MCF 10A (cell line): Measurements from ENCODE around the gene TIMM50. TPM values are rescaled to one million over a fixed set of nuclear protein-coding genes. Genes with fewer than 3 reads are reported as not detected.
"Not testable (repeated sequence)": the region's sequence is repeated elsewhere in the genome, so short reads cannot be mapped to it uniquely, and the experiment has no call there.

Experiments
- BruUV-seq: library from RNA; stranded (reverse); fragments of 400-500 nt; replicated peaks from 2 replicates; lab custom pipeline; 2021; lab: Mats Ljungman, UMichigan
- CTCF ChIA-PET: fragments of 300-600 bp; sonication (Branson Sonifier 250); formaldehyde crosslinking; extraction: SDS; loops from one replicate; lab custom pipeline; 2021; ENCODE audit warnings: antibody characterized with exemption, inconsistent platforms; lab: Yijun Ruan, JAX
- POLR2A ChIA-PET: fragments of 300-600, 350-650 bp; sonication (Branson Sonifier 250); formaldehyde crosslinking; extraction: SDS; loops from one replicate; lab custom pipeline; 2020; ENCODE audit warnings: antibody characterized with exemption, inconsistent platforms; lab: Yijun Ruan, JAX
- DNase-seq: peaks from one replicate; pipeline ENCODE4 v3.0.0-alpha.2; 2018; ENCODE audit not compliant: unreplicated experiment
- H3K27ac Mint-ChIP-seq: one replicate; pipeline ENCODE4 v1.8.0; 2022; ENCODE audit warnings: mild to moderate bottlenecking, low read depth, mixed read lengths; ENCODE audit not compliant: unreplicated experiment
- H3K27me3 Mint-ChIP-seq: one replicate; pipeline ENCODE4 v1.8.0; 2022; ENCODE audit warnings: mixed read lengths; ENCODE audit not compliant: insufficient read depth, unreplicated experiment
- H3K36me3 Mint-ChIP-seq: one replicate; pipeline ENCODE4 v1.8.0; 2022; ENCODE audit warnings: mild to moderate bottlenecking, moderate library complexity, mixed read lengths; ENCODE audit not compliant: insufficient read depth, unreplicated experiment
- H3K4me1 Mint-ChIP-seq: one replicate; pipeline ENCODE4 v1.8.0; 2022; ENCODE audit warnings: mixed read lengths; ENCODE audit not compliant: insufficient read depth, unreplicated experiment
- H3K4me3 Mint-ChIP-seq: one replicate; pipeline ENCODE4 v1.8.0; 2022; ENCODE audit warnings: mild to moderate bottlenecking, moderate library complexity, mixed read lengths; ENCODE audit not compliant: unreplicated experiment
- H3K9me3 Mint-ChIP-seq: one replicate; pipeline ENCODE4 v1.8.0; 2022; ENCODE audit warnings: mixed read lengths; ENCODE audit not compliant: unreplicated experiment
- intact Hi-C: fragments of 100-400 bp; cut with micrococcal nuclease; formaldehyde crosslinking; loops from 2 replicates; pipeline ENCODE4 v1.14.1; 2022
- total RNA-seq: library from RNA; stranded (reverse); gene quantifications from 2 replicates; pipeline ENCODE4 v1.2.3, GENCODE V29; 2022
- TF ChIP-seq, protein P1 (sequence below): fragments of 200-600 bp; IDR thresholded peaks from one replicate; pipeline ENCODE4 v1.8.0; 2022; ENCODE audit warnings: antibody characterized with exemption, mild to moderate bottlenecking; ENCODE audit not compliant: unreplicated experiment

The TIMM50 gene
- total RNA-seq, 1 experiment from 2014 or later: 94.2 TPM

DNA sequence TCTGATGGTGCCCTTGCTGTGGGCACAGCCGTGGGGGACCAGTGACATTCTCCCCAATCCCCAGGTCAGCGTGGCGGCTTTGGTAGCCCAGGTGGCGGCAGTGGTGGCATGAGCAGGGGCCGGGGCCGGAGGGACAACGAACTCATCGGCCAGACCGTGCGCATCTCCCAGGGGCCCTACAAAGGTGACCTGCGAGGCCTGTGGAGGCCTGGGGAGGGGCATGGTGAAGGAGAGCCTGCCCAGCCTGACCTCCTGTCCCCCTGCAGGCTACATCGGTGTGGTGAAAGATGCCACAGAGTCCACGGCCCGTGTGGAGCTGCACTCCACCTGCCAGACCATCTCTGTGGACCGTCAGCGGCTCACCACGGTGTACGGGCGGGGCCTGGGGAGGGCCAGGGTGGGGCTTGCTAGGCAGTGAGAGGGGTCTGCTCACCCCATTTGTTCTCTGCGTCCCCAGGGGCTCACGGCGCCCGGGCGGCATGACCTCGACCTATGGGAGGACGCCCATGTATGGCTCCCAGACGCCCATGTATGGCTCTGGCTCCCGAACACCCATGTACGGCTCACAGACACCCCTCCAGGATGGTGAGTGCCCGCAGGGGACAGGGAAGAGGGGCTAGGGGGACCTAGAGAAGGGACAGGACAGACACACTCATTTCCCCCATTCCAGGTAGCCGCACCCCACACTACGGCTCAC is 7.7 kb upstream of the TIMM50 start:
- Mint-ChIP-seq H3K4me3 (no peak overlapping the region), H3K27ac (no peak overlapping the region), H3K9me3 (no peaks in the 10 kb centered on the region), H3K4me1 (no peaks in the 10 kb centered on the region), H3K27me3 (no peaks in the 10 kb centered on the region), H3K36me3 (peaks cover 61% of the 10 kb centered on the region)
- ChIA-PET CTCF (interaction anchor here (0.6 to 4.7 kb wide), 7 partner anchors 20 to 70 kb away, joined by 3 to 41 read pairs (median 4); partner anchors contain the start of gene EID2B), POLR2A (interaction anchor here (1.3 kb wide), 1 partner anchor 60 kb away, joined by 3 read pairs; the partner anchor contains the start of gene EID2B)
- DNase-seq: no peak
- intact Hi-C loops: no loop called here
- TF ChIP-seq, protein P1, sequence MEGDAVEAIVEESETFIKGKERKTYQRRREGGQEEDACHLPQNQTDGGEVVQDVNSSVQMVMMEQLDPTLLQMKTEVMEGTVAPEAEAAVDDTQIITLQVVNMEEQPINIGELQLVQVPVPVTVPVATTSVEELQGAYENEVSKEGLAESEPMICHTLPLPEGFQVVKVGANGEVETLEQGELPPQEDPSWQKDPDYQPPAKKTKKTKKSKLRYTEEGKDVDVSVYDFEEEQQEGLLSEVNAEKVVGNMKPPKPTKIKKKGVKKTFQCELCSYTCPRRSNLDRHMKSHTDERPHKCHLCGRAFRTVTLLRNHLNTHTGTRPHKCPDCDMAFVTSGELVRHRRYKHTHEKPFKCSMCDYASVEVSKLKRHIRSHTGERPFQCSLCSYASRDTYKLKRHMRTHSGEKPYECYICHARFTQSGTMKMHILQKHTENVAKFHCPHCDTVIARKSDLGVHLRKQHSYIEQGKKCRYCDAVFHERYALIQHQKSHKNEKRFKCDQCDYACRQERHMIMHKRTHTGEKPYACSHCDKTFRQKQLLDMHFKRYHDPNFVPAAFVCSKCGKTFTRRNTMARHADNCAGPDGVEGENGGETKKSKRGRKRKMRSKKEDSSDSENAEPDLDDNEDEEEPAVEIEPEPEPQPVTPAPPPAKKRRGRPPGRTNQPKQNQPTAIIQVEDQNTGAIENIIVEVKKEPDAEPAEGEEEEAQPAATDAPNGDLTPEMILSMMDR: no peak
- no TSS peak for BruUV-seq

DNA sequence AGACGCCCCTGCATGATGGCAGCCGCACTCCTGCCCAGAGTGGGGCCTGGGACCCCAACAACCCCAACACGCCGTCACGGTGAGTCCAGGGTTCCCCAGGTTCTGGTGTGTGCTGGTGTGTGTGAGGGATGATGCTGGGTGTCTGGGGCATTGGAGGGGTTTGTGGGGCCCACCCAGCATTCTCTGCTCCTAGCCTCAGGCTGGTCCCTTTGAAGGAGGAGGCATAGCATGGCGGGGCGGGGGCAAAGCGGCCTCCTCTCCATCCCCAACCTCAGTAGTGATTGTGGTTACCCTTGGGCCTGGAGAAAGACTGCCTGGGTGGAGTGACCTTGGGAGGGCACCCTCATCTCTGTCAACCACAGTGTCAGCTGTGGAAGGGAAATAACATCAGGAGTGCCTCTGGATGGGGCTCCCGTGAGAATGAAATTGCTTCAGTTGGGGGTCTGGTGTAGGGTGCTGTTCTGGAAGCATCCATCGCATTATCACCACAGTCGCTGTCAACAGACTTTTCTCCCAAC is 7.1 kb upstream of the TIMM50 start:
- peaks cover 67% of the 10 kb centered on the region for H3K36me3 Mint-ChIP-seq
- H3K9me3 Mint-ChIP-seq: no peaks in the 10 kb centered on the region
- BruUV-seq: no TSS peak
- no peak for DNase-seq
- intact Hi-C loops: no loop called here
- TF ChIP-seq, protein P1: no peak
- no peak overlapping the region for H3K4me3 Mint-ChIP-seq
- no peaks in the 10 kb centered on the region for H3K4me1 Mint-ChIP-seq
- no peak overlapping the region for H3K27ac Mint-ChIP-seq
- ChIA-PET CTCF (interaction anchor here (0.6 to 4.7 kb wide), 18 partner anchors 8 to 403 kb away, joined by 3 to 41 read pairs (median 4); partner anchors contain the start of genes EID2B and SUPT5H), POLR2A (interaction anchor here (1.3 kb wide), 1 partner anchor 38 kb away, joined by 3 read pairs; the partner anchor contains the start of gene RPS16)
- H3K27me3 Mint-ChIP-seq: no peaks in the 10 kb centered on the region

DNA sequence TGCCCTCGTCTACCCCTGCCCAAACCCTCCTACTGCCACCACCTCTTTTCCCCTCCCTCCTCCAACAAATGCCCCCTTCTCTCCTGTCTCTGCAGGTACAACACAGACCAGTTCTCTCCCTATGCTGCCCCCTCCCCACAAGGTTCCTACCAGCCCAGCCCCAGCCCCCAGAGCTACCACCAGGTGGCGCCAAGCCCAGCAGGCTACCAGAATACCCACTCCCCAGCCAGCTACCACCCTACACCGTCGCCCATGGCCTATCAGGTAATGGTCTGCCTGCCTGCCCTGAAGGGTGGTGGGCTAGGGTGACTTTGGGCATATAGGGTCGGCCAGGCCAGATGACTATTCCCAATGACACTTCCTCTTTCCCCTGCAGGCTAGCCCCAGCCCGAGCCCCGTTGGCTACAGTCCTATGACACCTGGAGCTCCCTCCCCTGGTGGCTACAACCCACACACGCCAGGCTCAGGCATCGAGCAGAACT is 6.5 kb upstream of the TIMM50 start:
- peak; percentile 46 for DNase-seq
- intact Hi-C loops: loop anchor here (1.0 kb wide), 1 partner anchor 58 kb away; the partner anchor contains the start of gene EID2B
- H3K27ac Mint-ChIP-seq: no peak overlapping the region
- H3K4me3 Mint-ChIP-seq: no peak overlapping the region
- no peaks in the 10 kb centered on the region for H3K9me3 Mint-ChIP-seq
- ChIA-PET CTCF (interaction anchor here (0.6 to 4.7 kb wide), 38 partner anchors 8 to 404 kb away, joined by 3 to 41 read pairs (median 4); partner anchors contain the start of genes DLL3, EID2, EID2B and RPS16), POLR2A (interaction anchor here (1.3 kb wide), 1 partner anchor 38 kb away, joined by 3 read pairs; the partner anchor contains the start of gene RPS16)
- TF ChIP-seq, protein P1: peak; percentile 86
- H3K27me3 Mint-ChIP-seq: no peaks in the 10 kb centered on the region
- H3K36me3 Mint-ChIP-seq: peaks cover 67% of the 10 kb centered on the region
- no TSS peak for BruUV-seq
- H3K4me1 Mint-ChIP-seq: no peaks in the 10 kb centered on the region

DNA sequence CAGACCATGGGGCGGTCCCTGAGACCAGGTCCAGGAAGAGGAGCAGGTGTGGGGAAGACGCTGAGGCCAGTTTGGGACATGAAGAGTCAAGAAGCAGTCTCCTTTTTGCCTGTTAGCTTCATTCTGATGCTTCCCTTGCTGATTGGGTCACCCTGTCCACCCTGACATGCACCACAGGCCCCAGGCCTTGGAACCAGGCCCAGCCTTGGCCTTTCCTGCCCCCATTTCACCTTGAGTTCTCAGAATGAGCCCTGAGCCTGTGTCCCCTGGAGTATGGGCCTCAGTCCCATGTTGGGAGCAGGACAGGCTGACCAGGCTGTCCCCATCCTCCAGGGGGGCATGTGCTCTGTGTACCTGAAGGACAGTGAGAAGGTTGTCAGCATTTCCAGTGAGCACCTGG is 4.9 kb upstream of the TIMM50 start:
- no TSS peak for BruUV-seq
- TF ChIP-seq, protein P1: no peak
- peaks cover 8% of the 10 kb centered on the region for H3K4me1 Mint-ChIP-seq
- POLR2A ChIA-PET: interaction anchor here (0.7 kb wide), 1 partner anchor 40 kb away, joined by 3 read pairs; no protein-coding TSS in a partner anchor
- CTCF ChIA-PET: interaction anchor here (0.6 to 4.7 kb wide), 6 partner anchors 8 to 281 kb away, joined by 3 to 41 read pairs (median 4); partner anchors contain the start of gene EID2B
- no peak overlapping the region for H3K4me3 Mint-ChIP-seq
- H3K27ac Mint-ChIP-seq: no peak overlapping the region
- intact Hi-C loops: no loop called here
- H3K9me3 Mint-ChIP-seq: no peaks in the 10 kb centered on the region
- no peaks in the 10 kb centered on the region for H3K27me3 Mint-ChIP-seq
- DNase-seq: no peak
- H3K36me3 Mint-ChIP-seq: peaks cover 62% of the 10 kb centered on the region

DNA sequence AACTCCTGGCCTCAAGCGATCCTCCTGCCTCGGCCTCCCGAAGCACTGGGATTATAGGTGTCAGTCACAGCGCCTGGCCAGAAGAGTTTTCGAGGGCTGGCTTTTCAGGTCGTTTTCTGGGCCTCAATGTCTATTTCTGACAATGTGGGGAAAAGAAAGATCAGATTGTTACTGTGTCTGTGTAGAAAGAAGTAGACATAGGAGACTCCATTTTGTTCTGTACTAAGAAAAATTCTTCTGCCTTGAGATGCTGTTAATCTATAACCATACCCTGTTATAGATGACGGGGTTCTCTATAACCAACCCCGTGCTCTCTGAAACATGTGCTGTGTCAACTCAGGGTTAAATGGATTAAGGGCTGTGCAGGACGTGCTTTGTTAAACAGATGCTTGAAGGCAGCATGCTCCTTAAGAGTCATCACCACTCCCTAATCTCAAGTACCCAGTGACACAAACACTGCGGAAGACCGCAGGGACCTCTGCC is 1.3 kb upstream of the TIMM50 start:
- intact Hi-C loops, DNase-seq, POLR2A ChIA-PET, CTCF ChIA-PET, H3K9me3 Mint-ChIP-seq, BruUV-seq, H3K27ac Mint-ChIP-seq, H3K27me3 Mint-ChIP-seq, H3K4me3 Mint-ChIP-seq: not testable (repeated sequence)
- Mint-ChIP-seq H3K4me1 (peaks cover 15% of the 10 kb centered on the region), H3K36me3 (peaks cover 39% of the 10 kb centered on the region)
